Psoas muscle (tissue), 8 donors: Measurements from ENCODE around the gene SH3RF3. TPM values are rescaled to one million over a fixed set of nuclear protein-coding genes. Genes with fewer than 3 reads are reported as not detected.
A peak's percentile ranks its signal among the peaks of the same experiment; 100 is the strongest.

Experiments
- ATAC-seq, 4 donors: fragments of 200-7000 bp; cut with Tn5 transposase; one replicate each; pipeline ENCODE4 v1.9.1; 2020; ENCODE audit warnings: moderate library complexity in 3 of 4, mild to moderate bottlenecking in 2 of 4
- DNase-seq, 2 donors: peaks; one replicate each; pipeline ENCODE4 v3.0.0-alpha.2; 2020
- H3K27ac ChIP-seq: fragments of 200-600 bp; one replicate; pipeline ENCODE4 v1.8.0; 2022
- H3K27me3 ChIP-seq, 3 donors: fragments of 200-600 bp in 1 of 3; one replicate each; pipeline versions ENCODE4 v1.6.1 to v1.8.0; 2013 to 2022; ENCODE audit warnings: low read length in 2 of 3, mild to moderate bottlenecking in 2 of 3, moderate library complexity in 1 of 3; ENCODE audit not compliant: insufficient read depth in 3 of 3
- H3K36me3 ChIP-seq, 2 donors: fragments of 200-600 bp in 1 of 2; one replicate each; pipeline versions ENCODE4 v1.6.1 to v1.8.0; 2013 to 2022; ENCODE audit warnings: low read depth in 1 of 2, mild to moderate bottlenecking in 1 of 2, moderate library complexity in 1 of 2; ENCODE audit not compliant: insufficient read depth in 1 of 2
- H3K4me1 ChIP-seq: fragments of 200-600 bp; one replicate; pipeline ENCODE4 v1.8.0; 2022
- H3K4me3 ChIP-seq: fragments of 200-600 bp; one replicate; pipeline ENCODE4 v1.8.0; 2022; ENCODE audit warnings: mild to moderate bottlenecking
- H3K9me3 ChIP-seq: fragments of 200-600 bp; one replicate; pipeline ENCODE4 v1.8.0; 2022
- WGBS, 3 donors: extraction: QIAGEN DNeasy Blood & Tissue Kit; methylation state at CpG; one replicate each; pipeline versions ENCODE4 v1.1.6 to v1.1.7; 2013; 5-methylcytosine and 5-hydroxymethylcytosine counted together
- intact Hi-C, 2 donors: fragments of 100-400 bp; cut with DNase I; formaldehyde crosslinking; loops; one replicate each; pipeline versions ENCODE4 v1.11.0 to v1.14.2; 2022
- polyA plus RNA-seq, 3 donors: library from polyadenylated mRNA; stranded (reverse); fragments of 200-250 nt; gene quantifications; one replicate each; pipeline ENCODE4 v1.2.3, GENCODE V29; 2013
- total RNA-seq, 4 donors: library from RNA; stranded (reverse); fragmentation: NEBNext Ultra II Directional in 2 of 4; extraction: Animal tissue kit (Norgen Biotek cat#: 25700) in 2 of 4; gene quantifications; one replicate each; pipeline versions ENCODE4 v1.2.1 to v1.2.4, GENCODE V29; 2021 to 2023
- TF ChIP-seq, protein P1 (sequence below): fragments of 200-600 bp; IDR thresholded peaks from one replicate; pipeline ENCODE4 v1.8.0; 2022; ENCODE audit warnings: antibody characterized with exemption
- donor health status: healthy with polysubstance abuse.
- donor health status: DM: no; HTN: no; CAD: no; lungs with moderate emphysema.
- donor health status: Bipolar disorder and iron deficiency.
- donor health status: healthy.
- donor health status: DM: yes; HTN: yes; CAD: no.
- donor health status: DM: no; HTN: no; CAD: no.
- donor health status: DM: no; HTN: no; CAD: no.
- donor health status: DM: yes; HTN: yes; CAD: no.

Gene SH3RF3
- total and polyA plus RNA-seq, 7 donors: 4.6 to 27.0 (median 9.0) TPM

GRCh38 chr2:109422758-109423500, 293.9 kb downstream of the SH3RF3 start:
- WGBS, 3 donors: 58 to 67% (median 58%) methylated on average over 16 of the region's 16 CpGs
- Histone ChIP-seq H3K4me3 (no peak overlapping the region), H3K27ac (peak overlapping the region; percentile 69), H3K9me3 (no peaks in the 10 kb centered on the region), H3K27me3 (no peaks in the 10 kb centered on the region), H3K36me3 (no peaks in the 10 kb centered on the region), H3K4me1 (peaks cover 24% of the 10 kb centered on the region)
- DNase-seq: peak; percentile 59 to 76
- TF ChIP-seq, protein P1, sequence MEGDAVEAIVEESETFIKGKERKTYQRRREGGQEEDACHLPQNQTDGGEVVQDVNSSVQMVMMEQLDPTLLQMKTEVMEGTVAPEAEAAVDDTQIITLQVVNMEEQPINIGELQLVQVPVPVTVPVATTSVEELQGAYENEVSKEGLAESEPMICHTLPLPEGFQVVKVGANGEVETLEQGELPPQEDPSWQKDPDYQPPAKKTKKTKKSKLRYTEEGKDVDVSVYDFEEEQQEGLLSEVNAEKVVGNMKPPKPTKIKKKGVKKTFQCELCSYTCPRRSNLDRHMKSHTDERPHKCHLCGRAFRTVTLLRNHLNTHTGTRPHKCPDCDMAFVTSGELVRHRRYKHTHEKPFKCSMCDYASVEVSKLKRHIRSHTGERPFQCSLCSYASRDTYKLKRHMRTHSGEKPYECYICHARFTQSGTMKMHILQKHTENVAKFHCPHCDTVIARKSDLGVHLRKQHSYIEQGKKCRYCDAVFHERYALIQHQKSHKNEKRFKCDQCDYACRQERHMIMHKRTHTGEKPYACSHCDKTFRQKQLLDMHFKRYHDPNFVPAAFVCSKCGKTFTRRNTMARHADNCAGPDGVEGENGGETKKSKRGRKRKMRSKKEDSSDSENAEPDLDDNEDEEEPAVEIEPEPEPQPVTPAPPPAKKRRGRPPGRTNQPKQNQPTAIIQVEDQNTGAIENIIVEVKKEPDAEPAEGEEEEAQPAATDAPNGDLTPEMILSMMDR: no peak
- ATAC-seq: peak; percentile 70 to 82 (median 76)
- intact Hi-C loops: loop anchor here in 1 of 2 donors (5.0 kb wide), 1 partner anchor 41 kb away; no protein-coding TSS in a partner anchor

- TF ChIP-seq, protein P1: no peak
- Histone ChIP-seq H3K4me1 (peaks cover 24% of the 10 kb centered on the region), H3K9me3 (no peaks in the 10 kb centered on the region), H3K27ac (peak overlapping the region; percentile 3), H3K27me3 (no peaks in the 10 kb centered on the region), H3K36me3 (no peaks in the 10 kb centered on the region), H3K4me3 (no peak overlapping the region)
- intact Hi-C loops: loop anchor here in 1 of 2 donors (5.0 kb wide), 1 partner anchor 41 kb away; no protein-coding TSS in a partner anchor
- WGBS, 3 donors: 81 to 90% (median 83%) methylated on average over 22 of the region's 22 CpGs
- DNase-seq (peak in 1 of 2 donors; percentile 61), ATAC-seq (peak; percentile 43 to 50 (median 46))
These were observed 294.8 kb downstream of the SH3RF3 start for GRCh38 chr2:109423556-109424359.

DNA sequence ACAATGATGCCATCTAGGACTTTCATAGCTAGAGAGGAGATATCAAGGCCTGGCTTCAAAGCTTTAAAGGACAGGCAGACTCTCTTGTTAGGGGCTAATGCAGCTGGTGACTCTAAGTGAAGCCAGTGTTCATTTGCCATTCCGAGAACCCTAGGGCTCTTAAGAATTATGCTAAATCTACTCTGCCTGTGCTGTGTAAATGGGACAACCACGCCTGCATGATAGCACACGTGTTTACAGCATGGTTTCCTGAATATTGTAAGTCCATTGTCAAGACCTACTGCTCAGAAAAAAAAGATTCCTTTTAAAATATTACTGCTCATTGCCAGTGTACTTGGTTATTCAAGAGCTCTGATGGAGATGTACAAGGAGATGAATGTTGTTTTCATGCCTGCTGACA, 296.4 kb downstream of the SH3RF3 start:
- intact Hi-C loops: no loop called here
- Histone ChIP-seq H3K9me3 (no peaks in the 10 kb centered on the region), H3K36me3 (no peaks in the 10 kb centered on the region), H3K4me3 (no peak overlapping the region), H3K27me3 (no peaks in the 10 kb centered on the region), H3K27ac (no peak overlapping the region), H3K4me1 (peaks cover 24% of the 10 kb centered on the region)
- ATAC-seq: no peak
- 93 to 96% (median 93%) methylated on average over 3 of the region's 3 CpGs for WGBS, 3 donors
- TF ChIP-seq, protein P1: no peak
- no peak for DNase-seq

GRCh38 chr2:109427661-109428091, 298.7 kb downstream of the SH3RF3 start:
- intact Hi-C loops: no loop called here
- H3K36me3 ChIP-seq: no peaks in the 10 kb centered on the region
- H3K27me3 ChIP-seq: no peaks in the 10 kb centered on the region
- no peak overlapping the region for H3K27ac ChIP-seq
- TF ChIP-seq, protein P1: no peak
- WGBS, 3 donors: 86 to 95% (median 90%) methylated on average over 11 of the region's 11 CpGs
- DNase-seq: no peak
- H3K4me1 ChIP-seq: peaks cover 10% of the 10 kb centered on the region
- no peaks in the 10 kb centered on the region for H3K9me3 ChIP-seq
- no peak overlapping the region for H3K4me3 ChIP-seq
- ATAC-seq: no peak
